Mesodermal cell (in vitro differentiated cells): Measurements from ENCODE around the gene RFTN1.

Experiments
- H3K27ac ChIP-seq: 2 replicates; pipeline ENCODE4 v1.7.0; 2013; ENCODE audit warnings: mild to moderate bottlenecking, low read depth, low read length, moderate library complexity; ENCODE audit not compliant: severe bottlenecking
- H3K36me3 ChIP-seq: 2 replicates; pipeline ENCODE4 v1.7.1; 2013; ENCODE audit warnings: mild to moderate bottlenecking, low read length, moderate library complexity; ENCODE audit not compliant: control insufficient read depth, insufficient read depth
- H3K4me1 ChIP-seq: one replicate; pipeline ENCODE4 v1.7.1; 2013; ENCODE audit warnings: mild to moderate bottlenecking, low read length; ENCODE audit not compliant: insufficient read depth, control insufficient read depth, poor library complexity, severe bottlenecking
- H3K4me3 ChIP-seq: 2 replicates; pipeline ENCODE4 v1.7.0; 2013; ENCODE audit warnings: low read length, control low read depth, mild to moderate bottlenecking; ENCODE audit not compliant: insufficient read depth, poor library complexity, severe bottlenecking; ENCODE audit errors: extremely low read depth
- H3K9me3 ChIP-seq: 2 replicates; pipeline ENCODE4 v1.7.1; 2013; ENCODE audit warnings: mild to moderate bottlenecking, low read length, moderate library complexity; ENCODE audit not compliant: control insufficient read depth
- WGBS, 2 experiments: methylation state at CpG; one replicate each; pipeline ENCODE4 v1.1.5; 2013; ENCODE audit warnings: missing lambda C conversion rate in 2 of 2; ENCODE audit not compliant: insufficient coverage in 2 of 2; 5-methylcytosine and 5-hydroxymethylcytosine counted together

RFTN1 gene

DNA sequence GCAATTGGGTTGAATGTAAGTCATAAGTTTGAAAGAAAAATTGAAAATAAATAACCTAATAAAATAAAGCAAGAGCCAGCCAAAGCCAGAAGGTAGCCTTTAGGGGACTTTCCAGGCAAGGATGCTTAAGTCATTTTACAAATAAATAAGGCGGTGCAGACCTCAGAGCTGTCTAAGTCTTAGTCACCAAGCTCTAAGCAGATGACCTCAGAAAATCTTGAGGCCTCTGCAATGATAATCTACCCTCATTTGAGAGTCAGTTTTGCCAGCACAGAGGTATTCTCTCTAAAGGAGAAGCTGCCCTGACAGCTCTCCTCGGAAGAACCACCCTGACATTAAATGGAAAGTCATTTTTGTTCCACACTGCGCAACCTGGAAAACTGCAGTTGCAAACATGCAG is 134.6 kb downstream of the RFTN1 start:
- Histone ChIP-seq H3K36me3 (peaks cover 25% of the 10 kb centered on the region), H3K9me3 (no peaks in the 10 kb centered on the region), H3K27ac (no peak overlapping the region), H3K4me3 (no peak overlapping the region), H3K4me1 (no peaks in the 10 kb centered on the region)
- WGBS, 2 experiments: 67 to 100% methylated on average over 2 to 3 of the region's 3 CpGs

DNA sequence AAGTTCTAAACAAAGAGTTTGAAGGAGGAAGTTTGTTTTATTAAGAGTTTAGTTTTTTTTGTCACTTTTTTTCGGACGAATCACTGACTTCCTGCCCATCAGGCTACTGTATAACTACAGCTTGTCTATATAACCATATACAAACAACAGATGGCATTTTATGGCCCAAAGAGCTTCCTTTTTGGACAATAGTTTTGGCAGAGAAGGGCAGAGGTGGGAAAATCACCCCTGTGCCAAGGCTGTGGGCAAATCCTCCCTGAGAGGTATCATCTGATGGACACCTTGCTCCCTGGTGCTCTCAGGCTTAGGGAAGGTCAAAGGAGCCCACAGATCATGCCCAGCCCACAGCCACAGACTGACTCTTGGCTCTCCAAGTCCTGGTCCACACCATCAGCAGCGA is 135.1 kb downstream of the RFTN1 start:
- Histone ChIP-seq H3K27ac (no peak overlapping the region), H3K4me1 (no peaks in the 10 kb centered on the region), H3K4me3 (no peak overlapping the region), H3K36me3 (peaks cover 30% of the 10 kb centered on the region), H3K9me3 (no peaks in the 10 kb centered on the region)
- WGBS, 2 experiments: 91 to 100% methylated on average over 1 of the region's 3 CpGs

DNA sequence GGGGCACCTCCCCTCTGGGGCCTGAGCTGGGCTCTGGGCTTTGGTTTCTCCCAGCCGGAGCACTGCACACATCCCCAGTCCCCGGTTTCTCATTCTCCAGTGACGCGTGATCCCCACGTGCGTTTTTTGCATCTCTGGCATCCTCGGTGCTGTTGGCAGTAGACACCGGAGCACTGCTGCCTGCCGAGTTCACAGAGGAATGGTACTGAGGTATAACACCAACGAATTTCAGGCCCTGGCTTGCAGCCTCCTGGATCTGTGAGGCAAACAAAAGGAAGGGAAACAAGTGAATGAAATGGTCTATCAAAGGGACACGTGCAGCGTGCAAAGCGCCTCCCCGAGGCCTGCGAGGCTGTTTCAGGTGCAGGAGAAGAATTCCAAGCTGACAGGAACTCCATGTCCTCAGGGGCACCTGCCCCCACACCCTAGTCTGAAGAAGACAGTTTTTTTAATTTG is 135.6 kb downstream of the RFTN1 start:
- H3K4me1 ChIP-seq: no peaks in the 10 kb centered on the region
- peaks cover 30% of the 10 kb centered on the region for H3K36me3 ChIP-seq
- no peak overlapping the region for H3K4me3 ChIP-seq
- H3K9me3 ChIP-seq: no peaks in the 10 kb centered on the region
- no peak overlapping the region for H3K27ac ChIP-seq
- WGBS, 2 experiments: 90 to 93% methylated on average over 15 of the region's 15 CpGs

DNA sequence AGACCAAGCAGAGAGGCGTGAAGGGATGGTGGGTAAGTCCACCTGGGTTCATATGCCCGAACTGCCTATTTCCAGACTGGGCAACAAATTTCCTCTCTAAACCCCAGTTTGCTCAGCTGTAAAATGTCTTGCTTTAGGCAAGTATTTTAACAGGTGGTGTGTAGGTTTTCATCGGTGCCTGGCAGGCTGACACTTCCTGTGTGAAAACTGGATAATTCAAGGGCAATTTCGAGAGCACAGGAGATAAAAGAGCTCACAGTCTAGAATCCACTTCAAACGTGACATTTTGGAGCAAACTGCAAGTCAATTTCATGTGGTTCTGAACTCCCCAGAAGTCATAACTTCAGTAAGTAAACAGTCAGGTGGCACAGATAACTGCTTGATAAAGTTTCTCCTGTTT is 136.3 kb downstream of the RFTN1 start:
- H3K4me1 ChIP-seq: no peaks in the 10 kb centered on the region
- H3K4me3 ChIP-seq: no peak overlapping the region
- H3K27ac ChIP-seq: no peak overlapping the region
- peaks cover 30% of the 10 kb centered on the region for H3K36me3 ChIP-seq
- WGBS, 2 experiments: 83 to 97% methylated on average over 4 of the region's 5 CpGs
- no peaks in the 10 kb centered on the region for H3K9me3 ChIP-seq

DNA sequence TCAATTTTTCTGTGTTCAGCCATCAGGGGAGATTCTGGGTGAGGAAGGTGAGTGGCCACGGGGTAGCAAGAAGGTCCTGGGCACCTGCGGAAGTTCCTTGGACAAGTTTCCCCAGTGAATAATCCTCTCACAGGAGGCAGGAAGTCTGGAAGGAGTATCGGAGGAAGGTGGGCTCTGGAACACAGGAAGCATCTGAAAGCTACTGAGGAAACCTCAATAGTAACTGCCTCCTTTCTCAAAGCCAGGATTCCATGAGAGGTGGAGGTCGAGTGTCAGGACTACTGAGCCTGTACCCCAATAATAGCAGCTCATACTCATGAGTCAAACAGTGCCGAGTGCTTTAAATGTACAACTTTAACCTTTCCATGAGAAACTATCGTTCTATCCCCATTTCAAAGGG is 137.6 kb downstream of the RFTN1 start:
- H3K36me3 ChIP-seq: peaks cover 30% of the 10 kb centered on the region
- peaks cover 3% of the 10 kb centered on the region for H3K4me1 ChIP-seq
- WGBS, 2 experiments: 83 to 100% methylated on average over 3 of the region's 6 CpGs
- H3K9me3 ChIP-seq: no peaks in the 10 kb centered on the region
- H3K27ac ChIP-seq: no peak overlapping the region
- H3K4me3 ChIP-seq: no peak overlapping the region

DNA sequence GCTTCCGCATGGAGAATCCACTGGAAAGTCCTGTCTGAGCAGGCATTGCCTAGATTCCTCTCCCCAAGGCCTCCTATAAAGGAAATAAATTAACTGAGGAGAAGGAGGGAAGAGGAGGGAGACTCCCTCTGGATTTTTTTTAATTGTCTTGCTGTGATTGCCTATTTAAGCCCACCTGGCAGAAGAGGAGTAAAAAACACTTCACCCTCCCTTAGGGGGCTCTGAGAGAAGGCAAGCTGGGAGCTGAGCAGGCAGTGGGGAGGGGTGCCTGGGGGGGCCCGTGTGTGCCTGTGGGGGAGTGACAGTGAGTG is 138.6 kb downstream of the RFTN1 start:
- H3K9me3 ChIP-seq: no peaks in the 10 kb centered on the region
- H3K4me3 ChIP-seq: no peak overlapping the region
- H3K27ac ChIP-seq: no peak overlapping the region
- H3K36me3 ChIP-seq: peaks cover 30% of the 10 kb centered on the region
- H3K4me1 ChIP-seq: peaks cover 13% of the 10 kb centered on the region
- WGBS, 2 experiments: 100% methylated on average over 1 of the region's 2 CpGs; no CpG with 5 or more reads in 1 of the 2 experiments

DNA sequence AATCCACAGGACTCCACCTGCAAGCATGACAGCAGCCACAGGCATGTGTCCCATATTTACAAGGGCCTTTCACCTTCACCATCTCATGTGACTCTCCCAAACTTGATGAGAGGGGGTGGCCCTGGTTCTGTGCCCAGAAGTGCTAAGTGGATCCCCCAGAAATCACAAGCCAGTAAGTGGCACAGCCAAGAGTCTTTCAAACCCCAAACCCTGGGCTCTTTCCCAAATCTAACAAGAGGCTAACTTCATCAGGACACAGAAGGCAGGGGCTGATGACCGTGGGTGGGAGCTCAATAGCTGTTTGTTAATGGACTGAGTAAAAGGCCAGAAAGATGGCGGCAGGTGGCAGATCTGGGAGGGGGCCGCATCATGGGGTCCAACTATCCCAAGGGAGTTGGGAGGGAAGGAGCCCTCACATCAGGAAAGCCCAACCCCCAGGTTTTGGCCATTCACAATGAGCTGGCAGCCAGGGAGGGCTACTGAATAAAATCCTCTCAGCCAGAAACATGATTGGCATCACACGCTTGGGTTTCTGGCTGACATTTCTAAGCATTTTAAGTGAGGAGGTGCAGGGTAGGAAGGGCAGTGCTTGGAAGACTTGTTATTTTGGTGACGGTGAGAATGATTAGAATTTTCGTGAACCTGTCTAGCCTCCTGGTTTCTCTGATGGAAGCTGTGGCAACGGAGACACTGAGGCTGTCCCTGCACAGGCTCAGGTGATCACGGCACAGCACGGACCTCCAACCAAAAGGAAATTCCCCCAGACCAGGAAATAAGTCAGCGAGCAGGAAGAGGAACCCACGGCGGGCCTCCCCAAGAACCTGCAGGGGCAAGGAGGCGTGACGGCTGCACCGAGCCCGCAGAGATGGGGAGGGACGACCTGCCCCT is 139.2 kb downstream of the RFTN1 start:
- Histone ChIP-seq H3K36me3 (peaks cover 30% of the 10 kb centered on the region), H3K9me3 (no peaks in the 10 kb centered on the region), H3K4me1 (peaks cover 19% of the 10 kb centered on the region), H3K4me3 (no peak overlapping the region), H3K27ac (no peak overlapping the region)
- 94% methylated on average over 5 to 10 of the region's 17 CpGs for WGBS, 2 experiments

DNA sequence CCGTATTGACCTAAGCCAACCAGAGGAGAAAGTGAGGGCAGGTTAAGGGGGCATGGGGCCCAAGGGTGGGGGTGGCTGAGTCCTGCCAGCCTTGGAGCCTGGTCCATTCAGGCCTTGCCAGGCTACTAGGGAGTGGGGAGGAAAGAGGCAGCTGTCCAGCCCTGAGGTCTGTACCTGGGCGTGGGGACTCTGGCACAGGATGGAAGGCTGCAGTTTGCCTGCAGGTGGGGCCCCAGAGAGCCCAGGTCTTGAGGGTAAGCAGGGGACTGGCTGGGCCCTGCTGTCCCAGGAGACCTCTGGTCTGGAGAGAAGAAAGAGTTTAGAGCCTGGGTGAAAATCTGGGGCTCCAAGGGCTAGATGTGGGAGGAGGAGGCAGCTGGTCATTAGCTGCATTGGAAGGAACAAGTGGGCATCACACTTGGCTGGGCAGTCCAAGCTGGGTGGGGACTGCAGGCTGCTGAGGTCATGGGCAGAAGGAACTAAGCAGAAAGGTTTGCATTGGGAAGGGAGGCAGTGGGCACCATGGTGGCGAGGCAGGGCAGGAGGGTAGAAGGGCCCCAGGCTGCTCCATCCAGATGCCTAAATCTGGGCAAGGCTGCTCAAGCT is 140.1 kb downstream of the RFTN1 start:
- H3K4me3 ChIP-seq: no peak overlapping the region
- 82 to 85% methylated on average over 2 of the region's 3 CpGs for WGBS, 2 experiments
- H3K27ac ChIP-seq: no peak overlapping the region
- H3K9me3 ChIP-seq: no peaks in the 10 kb centered on the region
- H3K36me3 ChIP-seq: peaks cover 30% of the 10 kb centered on the region
- peaks cover 20% of the 10 kb centered on the region for H3K4me1 ChIP-seq

DNA sequence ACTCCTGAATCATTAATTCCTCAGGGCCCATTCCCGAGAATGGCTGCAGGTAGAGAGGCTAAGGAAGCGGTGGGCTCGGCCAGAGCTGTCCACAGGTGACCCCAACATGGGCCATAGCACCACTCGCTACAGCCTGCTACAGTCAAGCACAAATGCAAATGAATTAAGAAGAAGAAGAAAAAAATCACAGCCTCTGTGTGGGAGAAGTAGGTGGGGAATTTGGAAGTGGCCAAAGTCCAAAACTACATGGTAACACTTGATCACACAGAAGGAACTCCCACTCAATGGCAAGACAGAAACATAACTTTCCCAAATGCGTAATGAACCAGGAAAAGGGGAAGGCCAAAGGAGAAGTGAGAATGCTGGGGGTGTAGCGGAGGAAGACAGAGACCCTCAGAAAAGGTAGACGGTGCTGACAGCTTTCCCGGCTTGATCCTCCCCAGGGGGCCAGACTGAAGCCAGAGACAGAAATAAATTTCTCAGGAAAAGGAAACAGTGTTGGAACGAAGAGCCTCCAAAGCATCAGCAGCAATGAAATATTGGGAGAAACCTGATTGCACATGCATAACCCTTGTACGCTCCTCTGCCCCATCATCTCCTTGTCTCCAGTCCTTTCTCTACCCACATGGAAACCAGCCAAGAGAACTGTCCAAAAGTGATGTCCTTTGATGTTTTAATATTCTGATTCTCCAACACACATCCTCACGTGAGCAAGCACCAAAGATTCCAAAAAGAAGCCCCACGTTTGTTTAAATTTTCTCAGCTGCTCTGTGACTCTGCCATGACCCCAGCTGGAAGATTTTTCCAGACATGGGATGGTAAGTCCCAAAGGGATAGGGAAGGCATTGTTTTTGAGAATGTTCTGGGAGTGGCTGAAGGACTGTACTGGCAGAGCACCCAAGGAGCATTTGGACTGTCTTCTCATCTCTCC is 140.9 kb downstream of the RFTN1 start:
- Histone ChIP-seq H3K36me3 (peaks cover 29% of the 10 kb centered on the region), H3K4me1 (peaks cover 20% of the 10 kb centered on the region), H3K27ac (no peak overlapping the region), H3K4me3 (no peak overlapping the region), H3K9me3 (no peaks in the 10 kb centered on the region)
- WGBS, 2 experiments: 80 to 83% methylated on average over 7 to 8 of the region's 12 CpGs

DNA sequence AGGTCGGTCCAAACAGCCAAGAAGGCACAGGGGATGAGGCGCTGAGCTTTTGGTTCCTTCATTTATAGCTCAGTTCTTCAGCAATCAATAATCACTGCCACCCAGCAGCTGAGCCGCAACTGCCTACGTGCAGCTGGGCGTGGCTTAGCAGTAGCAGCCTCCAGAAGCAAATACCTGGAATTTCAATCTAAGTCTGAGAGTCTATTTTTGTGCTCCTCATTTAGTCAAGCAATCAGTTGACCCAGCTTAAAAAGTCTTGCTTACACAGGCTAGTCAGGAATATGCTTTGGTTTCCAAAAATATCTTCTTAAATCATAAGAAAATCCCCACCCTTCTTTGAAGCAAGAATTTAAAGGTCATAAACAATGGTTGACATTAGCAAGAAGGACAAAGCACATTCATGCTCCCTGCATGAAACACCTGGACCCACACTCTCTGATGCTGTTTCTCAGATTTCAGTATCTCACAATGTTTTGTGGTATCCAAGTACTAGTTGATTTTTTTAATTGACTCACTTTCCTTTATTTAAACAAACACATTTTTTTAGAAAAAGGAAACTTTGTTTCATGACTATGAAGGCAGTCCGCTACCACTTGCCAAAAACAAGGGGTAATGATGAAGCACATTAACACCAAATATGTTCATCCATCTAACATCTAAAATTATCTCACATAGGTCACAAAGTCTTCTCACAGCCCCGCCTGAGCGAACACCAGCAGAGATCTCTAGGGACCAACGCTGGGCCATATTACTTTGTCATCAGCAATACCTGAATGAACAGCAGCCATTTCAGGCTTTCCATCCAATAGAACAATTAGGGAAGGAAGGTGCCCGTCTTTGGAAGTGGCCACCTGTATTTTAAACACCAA is 142.4 kb downstream of the RFTN1 start:
- peaks cover 20% of the 10 kb centered on the region for H3K4me1 ChIP-seq
- H3K4me3 ChIP-seq: no peak overlapping the region
- no peak overlapping the region for H3K27ac ChIP-seq
- 88 to 89% methylated on average over 8 of the region's 10 CpGs for WGBS, 2 experiments
- peaks cover 15% of the 10 kb centered on the region for H3K36me3 ChIP-seq
- H3K9me3 ChIP-seq: no peaks in the 10 kb centered on the region
